Keratinocyte (primary cell): ENCODE results near the gene PAQR8. TPM values are rescaled to one million over a fixed set of nuclear protein-coding genes. Genes with fewer than 3 reads are reported as not detected.

Experiments
- DNase-seq: peaks from one replicate; pipeline ENCODE4 v3.0.0-alpha.2; 2011; ENCODE audit warnings: low read depth, missing footprints, low spot score
- FAIRE-seq: peaks from 2 replicates; lab custom pipeline; 2011; peaks lifted over from hg19 to GRCh38; lab: Jason Lieb, UNC
- H2AFZ ChIP-seq: 2 replicates; pipeline ENCODE4 v1.6.0; 2012; ENCODE audit warnings: low read length, control low read depth, inconsistent platforms; ENCODE audit not compliant: control insufficient read depth
- H3K27ac ChIP-seq: 2 replicates; pipeline ENCODE4 v1.5.1; 2011; ENCODE audit warnings: low read length; ENCODE audit not compliant: control insufficient read depth, insufficient read depth
- H3K27me3 ChIP-seq: 3 replicates; pipeline ENCODE4 v1.6.0; 2011; ENCODE audit warnings: low read length; ENCODE audit not compliant: control insufficient read depth, insufficient read depth; ENCODE audit errors: extremely low read depth
- H3K36me3 ChIP-seq, 2 experiments: 2 replicates in 1 of 2; 3 replicates in 1 of 2; pipeline ENCODE4 v1.5.1; 2011; ENCODE audit warnings: low read length in 2 of 2, mild to moderate bottlenecking in 1 of 2; ENCODE audit not compliant: control insufficient read depth in 2 of 2, insufficient read depth in 2 of 2; ENCODE audit errors: extremely low read depth in 1 of 2
- H3K4me1 ChIP-seq: 3 replicates; pipeline ENCODE4 v1.5.1; 2011; ENCODE audit warnings: low read length; ENCODE audit not compliant: control insufficient read depth, insufficient read depth; ENCODE audit errors: extremely low read depth
- H3K4me2 ChIP-seq: 3 replicates; pipeline ENCODE4 v1.6.0; 2011; ENCODE audit warnings: low read depth, low read length; ENCODE audit not compliant: control insufficient read depth, insufficient read depth; ENCODE audit errors: extremely low read depth
- H3K4me3 ChIP-seq, 3 experiments: fragments of 200-600 bp in 1 of 3; sonication (generic) in 1 of 3; 2 replicates in 2 of 3; 3 replicates in 1 of 3; pipeline ENCODE4 v1.5.1; 2011 to 2016; ENCODE audit warnings: low read length in 3 of 3, mild to moderate bottlenecking in 3 of 3, control low read depth in 2 of 3, inconsistent platforms in 1 of 3, low read depth in 1 of 3, mixed read lengths in 1 of 3, mixed run types in 1 of 3, moderate library complexity in 1 of 3; ENCODE audit not compliant: control insufficient read depth in 2 of 3, insufficient read depth in 2 of 3; ENCODE audit errors: extremely low read depth in 1 of 3
- H3K79me2 ChIP-seq: 2 replicates; pipeline ENCODE4 v1.6.0; 2012; ENCODE audit warnings: low read length; ENCODE audit not compliant: control insufficient read depth, insufficient read depth
- H3K9ac ChIP-seq: 3 replicates; pipeline ENCODE4 v1.6.0; 2011; ENCODE audit warnings: low read length; ENCODE audit not compliant: control insufficient read depth, insufficient read depth; ENCODE audit errors: extremely low read depth
- H3K9me1 ChIP-seq: 3 replicates; pipeline ENCODE4 v1.6.0; 2011; ENCODE audit warnings: low read length; ENCODE audit not compliant: control insufficient read depth, insufficient read depth; ENCODE audit errors: extremely low read depth
- H3K9me3 ChIP-seq: 2 replicates; pipeline ENCODE4 v1.5.1; 2012; ENCODE audit warnings: low read depth, low read length; ENCODE audit not compliant: control insufficient read depth
- H4K20me1 ChIP-seq: 3 replicates; pipeline ENCODE4 v1.6.0; 2011; ENCODE audit warnings: low read length; ENCODE audit not compliant: control insufficient read depth, insufficient read depth; ENCODE audit errors: extremely low read depth
- CTCF ChIP-seq, 3 experiments: IDR thresholded peaks in 1 of 3; conservative IDR thresholded peaks in 1 of 3; optimal IDR thresholded peaks in 1 of 3; 2 replicates in 2 of 3; 3 replicates in 1 of 3; pipeline versions ENCODE3 to v1.5.1; 2011; ENCODE audit warnings: low read length in 3 of 3, mild to moderate bottlenecking in 3 of 3, moderate library complexity in 2 of 3, control low read depth in 1 of 3, inconsistent platforms in 1 of 3; ENCODE audit not compliant: insufficient read depth in 2 of 3; ENCODE audit errors: extremely low read depth in 1 of 3
- EZH2 ChIP-seq: IDR thresholded peaks from one replicate; pipeline ENCODE4 v1.6.1; 2012; ENCODE audit warnings: inconsistent platforms, mild to moderate bottlenecking, low read length, moderate library complexity
- dilution Hi-C: fragments of 300-500 bp; cut with MboI; formaldehyde crosslinking; loops from one replicate; pipeline ENCODE4 v1.7.0; 2020; ENCODE audit warnings: low sequenced_read_pairs; ENCODE audit not compliant: extremely low pct_ligation_motif_present
- polyA plus RNA-seq, 5 experiments: library from polyadenylated mRNA; depleted of rRNA in 3 of 5; stranded (reverse) in 3 of 5; stranded (forward) in 1 of 5; unstranded in 1 of 5; fragments of >200 nt; gene quantifications; 1 replicate in 1 of 5; 2 replicates in 3 of 5; 3 replicates in 1 of 5; pipeline versions ENCODE4 v1.2.1 to v1.2.3, GENCODE V29; 2011 to 2012; ENCODE audit warnings: missing spikeins in 2 of 5, low read depth in 1 of 5, low replicate concordance in 1 of 5

PAQR8 gene
- polyA plus RNA-seq, 1 donor (not counting 4 experiments of a cell fraction or from before 2014, with no cell fraction given) = 1.6 TPM

DNA sequence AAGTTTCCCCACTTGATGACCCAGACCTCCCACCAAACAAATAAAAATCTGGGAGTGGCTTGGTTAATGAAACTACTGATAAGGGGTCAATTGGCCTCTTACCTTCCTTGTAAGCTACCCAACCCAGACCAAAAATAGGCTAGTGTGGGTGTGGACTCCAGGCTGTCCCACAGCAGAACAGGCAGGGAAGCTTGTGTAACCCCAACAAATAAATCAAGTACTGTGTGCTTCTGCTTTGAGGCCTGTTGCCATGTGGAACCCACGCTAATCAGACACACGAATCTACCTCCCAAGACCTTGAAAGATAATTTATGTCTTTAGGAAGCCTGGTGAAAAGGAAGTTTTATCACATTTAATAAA lies 33.7 kb upstream of the PAQR8 start:
- Histone ChIP-seq H3K79me2 (no peaks in the 10 kb centered on the region), H2AFZ (no peak overlapping the region), H3K4me1 (no peaks in the 10 kb centered on the region), H3K36me3 (no peaks in the 10 kb centered on the region), H3K9ac (no peak overlapping the region), H3K4me2 (no peak overlapping the region), H3K27ac (no peak overlapping the region), H3K27me3 (peaks cover 4% of the 10 kb centered on the region), H3K4me3 (no peak overlapping the region), H3K9me1 (no peaks in the 10 kb centered on the region), H4K20me1 (no peaks in the 10 kb centered on the region), H3K9me3 (no peaks in the 10 kb centered on the region)
- TF ChIP-seq EZH2 (no peak), CTCF (optimal IDR thresholded peaks at IDR 0.05 in 1 of 3, IDR thresholded peaks at IDR 0.05 in 1 of 3, conservative IDR thresholded peaks at IDR 0.05 in 1 of 3; ENCODE audit: extremely low read depth in 1 of 3, insufficient read depth in 2 of 3, low read length in 3 of 3) (no peak)
- FAIRE-seq = no peak
- no peak for DNase-seq
- dilution Hi-C loops = no loop called here

DNA sequence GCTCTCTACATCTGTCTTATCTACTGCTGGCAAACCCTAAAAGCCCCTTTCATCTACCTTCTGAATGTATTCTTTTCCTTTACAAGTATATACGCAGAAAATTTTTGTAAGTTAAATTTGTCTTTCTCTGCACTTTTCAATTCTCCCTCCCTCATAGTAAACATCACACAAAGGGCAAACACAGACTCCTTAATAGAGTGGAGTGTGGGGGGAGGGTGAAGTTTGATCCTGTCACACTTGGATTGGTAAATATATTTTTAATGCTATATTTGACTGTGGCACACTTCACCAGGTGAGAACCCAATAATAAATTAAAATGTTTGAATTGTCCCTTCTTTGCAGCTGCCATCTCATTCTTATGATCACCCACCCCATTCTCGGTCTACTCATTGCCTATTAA lies 33.2 kb upstream of the PAQR8 start:
- dilution Hi-C loops = no loop called here

More for the DNA sequence above, 33.2 kb upstream of the PAQR8 start:
- Histone ChIP-seq H3K9me1 (no peaks in the 10 kb centered on the region), H2AFZ (no peak overlapping the region), H3K36me3 (no peaks in the 10 kb centered on the region), H3K9me3 (no peaks in the 10 kb centered on the region), H3K9ac (no peak overlapping the region), H3K79me2 (no peaks in the 10 kb centered on the region), H3K27ac (no peak overlapping the region), H3K27me3 (peaks cover 4% of the 10 kb centered on the region), H4K20me1 (no peaks in the 10 kb centered on the region), H3K4me1 (no peaks in the 10 kb centered on the region), H3K4me2 (no peak overlapping the region), H3K4me3 (no peak overlapping the region)
- DNase-seq = no peak
- no peak for FAIRE-seq
- no peak for TF ChIP-seq EZH2
- no peak for TF ChIP-seq CTCF (optimal IDR thresholded peaks at IDR 0.05 in 1 of 3, IDR thresholded peaks at IDR 0.05 in 1 of 3, conservative IDR thresholded peaks at IDR 0.05 in 1 of 3; ENCODE audit: extremely low read depth in 1 of 3, insufficient read depth in 2 of 3, low read length in 3 of 3)
